ENCODE measurements around the gene RTKN2.

GRCh38 chr10:62183857-62184795, 84.5 kb downstream of the RTKN2 start:
- no peak for TF ChIP-seq ZNF76 (CRISPR knock-in tag; IDR thresholded peaks at IDR 0.05; ENCODE audit: borderline replicate concordance)
- TF ChIP-seq CBFA2T3 (IDR thresholded peaks at IDR 0.05): no peak
- no peak for TF ChIP-seq POLR2AphosphoS5 (IDR thresholded peaks at IDR 0.05; ENCODE audit: control insufficient read depth, insufficient read depth, low read depth, low read length)
- TF ChIP-seq POLR2A (conservative IDR thresholded peaks at IDR 0.05): no peak
- no peak for TF ChIP-seq SRSF1 (IDR thresholded peaks at IDR 0.05; ENCODE audit: low read depth, low read length)
- no peak for TF ChIP-seq PKNOX1 (IDR thresholded peaks at IDR 0.05)
- no peak for TF ChIP-seq SMARCE1 (IDR thresholded peaks at IDR 0.05)
- TF ChIP-seq CTCF (IDR thresholded peaks at IDR 0.05 in 2 of 3, conservative IDR thresholded peaks at IDR 0.05 in 1 of 3; ENCODE audit: insufficient read depth in 2 of 3, low read depth in 1 of 3, low read length in 3 of 3): no peak
- no peak for TF ChIP-seq PPARD (CRISPR knock-in tag; IDR thresholded peaks at IDR 0.05)
- TF ChIP-seq ZNF274 (IDR thresholded peaks at IDR 0.05; ENCODE audit: borderline replicate concordance, low read depth, low read length): no peak
- no peak for TF ChIP-seq SP2 (IDR thresholded peaks at IDR 0.05; ENCODE audit: extremely low read depth, low read depth, low read length, poor library complexity, severe bottlenecking)
- TF ChIP-seq MCM7 (IDR thresholded peaks at IDR 0.05): no peak
- no peak for TF ChIP-seq CHD1 (IDR thresholded peaks at IDR 0.05; ENCODE audit: low read length)
- no peak for TF ChIP-seq CHCHD3 (CRISPR knock-in tag; IDR thresholded peaks at IDR 0.05)

Measured in K562 (cell line).